Ascending aorta (tissue), 2 donors: ENCODE data around the gene RORC. TPM values are rescaled to one million over a fixed set of nuclear protein-coding genes. Genes with fewer than 3 reads are reported as not detected.

ENCODE experiments used
- DNase-seq, 2 donors: peaks; one replicate each; pipeline ENCODE4 v3.0.0-alpha.2; 2019; ENCODE audit warnings: low spot score in 2 of 2
- H3K27ac ChIP-seq, 2 donors: fragments of 200-600 bp; sonication (generic); one replicate each; pipeline ENCODE4 v1.5.1; 2016 to 2017; ENCODE audit warnings: mild to moderate bottlenecking in 1 of 2
- H3K27me3 ChIP-seq: fragments of 200-600 bp; sonication (generic); one replicate; pipeline ENCODE4 v1.5.1; 2017
- H3K36me3 ChIP-seq, 2 donors: fragments of 200-600 bp; sonication (generic); one replicate each; pipeline ENCODE4 v1.5.1; 2016
- H3K4me1 ChIP-seq, 2 donors: fragments of 200-600 bp; sonication (generic); one replicate each; pipeline ENCODE4 v1.5.1; 2016 to 2017; ENCODE audit warnings: mild to moderate bottlenecking in 1 of 2
- H3K4me3 ChIP-seq, 2 donors: fragments of 200-600 bp; sonication (generic); one replicate each; pipeline ENCODE4 v1.5.1; 2016 to 2017; ENCODE audit warnings: mild to moderate bottlenecking in 1 of 2
- H3K9me3 ChIP-seq, 2 donors: fragments of 200-600 bp; sonication (generic); one replicate each; pipeline ENCODE4 v1.5.1; 2016
- CTCF ChIP-seq, 3 experiments: fragments of 200-600 bp in 2 of 3; fragments of 450-650 bp in 1 of 3; sonication (generic) in 2 of 3; IDR thresholded peaks; one replicate each; pipeline ENCODE4 v1.5.1; 2016 to 2019; ENCODE audit warnings: antibody characterized with exemption in 3 of 3, mild to moderate bottlenecking in 1 of 3, moderate library complexity in 1 of 3
- intact Hi-C: fragments of 100-400 bp; cut with DNase I; formaldehyde crosslinking; loops from one replicate; pipeline ENCODE4 v1.15.1; 2023
- total RNA-seq: library from RNA; depleted of rRNA; stranded (reverse); fragments of >200 nt; gene quantifications from one replicate; pipeline ENCODE4 v1.1.0, GENCODE V29; 2016

Gene RORC
- total RNA-seq, 1 donor from 2014 or later, result not detected

- Histone ChIP-seq H3K9me3 (no peaks in the 10 kb centered on the region), H3K36me3 (no peaks in the 10 kb centered on the region), H3K27me3 (no peaks in the 10 kb centered on the region), H3K4me3 (no peak overlapping the region), H3K27ac (no peak overlapping the region), H3K4me1 (no peaks in the 10 kb centered on the region)
- no peak for TF ChIP-seq CTCF (IDR thresholded peaks at IDR 0.05)
- no peak for DNase-seq
- intact Hi-C loops, result no loop called here
Measured at GRCh38 chr1:151807766-151808165, 23.8 kb downstream of the RORC start.

- Histone ChIP-seq H3K27ac (no peak overlapping the region), H3K9me3 (no peaks in the 10 kb centered on the region), H3K4me3 (no peak overlapping the region), H3K27me3 (no peaks in the 10 kb centered on the region), H3K4me1 (no peaks in the 10 kb centered on the region), H3K36me3 (no peaks in the 10 kb centered on the region)
- TF ChIP-seq CTCF (IDR thresholded peaks at IDR 0.05), result no peak
- DNase-seq, result no peak
- intact Hi-C loops, result no loop called here
Measured at GRCh38 chr1:151807131-151807530, 24.5 kb downstream of the RORC start.

- TF ChIP-seq CTCF (IDR thresholded peaks at IDR 0.05), result no peak
- Histone ChIP-seq H3K4me3 (no peak overlapping the region), H3K36me3 (no peaks in the 10 kb centered on the region), H3K9me3 (no peaks in the 10 kb centered on the region), H3K27me3 (no peaks in the 10 kb centered on the region), H3K4me1 (no peaks in the 10 kb centered on the region), H3K27ac (no peak overlapping the region)
- intact Hi-C loops, result no loop called here
- no peak for DNase-seq
Measured at GRCh38 chr1:151806170-151806569, 25.4 kb downstream of the RORC start.

- intact Hi-C loops, result no loop called here
- no peak within 1 kb of the TSS for H3K4me3 ChIP-seq
- no peaks in the 10 kb centered on the region for H3K27me3 ChIP-seq
Measured at GRCh38 chr1:151805066-151805820, 26.4 kb downstream of the RORC start, which contains the start of gene LINGO4. TSS of gene LINGO4 (minus strand) at chr1:151805419. CDS start at chr1:151802704, 2,715 bp downstream.

GRCh38 chr1:151803915-151804314 is 27.7 kb downstream of the RORC start:
- Histone ChIP-seq H3K9me3 (no peaks in the 10 kb centered on the region), H3K4me1 (no peaks in the 10 kb centered on the region), H3K27me3 (no peaks in the 10 kb centered on the region), H3K36me3 (no peaks in the 10 kb centered on the region), H3K4me3 (no peak overlapping the region), H3K27ac (no peak overlapping the region)
- no peak for DNase-seq
- TF ChIP-seq CTCF (IDR thresholded peaks at IDR 0.05), result no peak
- intact Hi-C loops, result no loop called here

More at GRCh38 chr1:151805066-151805820, 26.4 kb downstream of the RORC start, which contains the start of gene LINGO4:
- no peak within 1 kb of the TSS for H3K27ac ChIP-seq
- H3K36me3 ChIP-seq, result no peaks in the 10 kb centered on the region
- no peak for DNase-seq
- no peaks in the 10 kb centered on the region for H3K4me1 ChIP-seq
- H3K9me3 ChIP-seq, result no peaks in the 10 kb centered on the region
- TF ChIP-seq CTCF (IDR thresholded peaks at IDR 0.05), result no peak
